HG03066 (cell line): ENCODE measurements around the gene CAMK1D.

Experiments
- ATAC-seq: cut with Tn5 transposase; IDR thresholded peaks from one replicate; pipeline ENCODE4 v1.9.1; 2021; ENCODE audit warnings: low read depth; ENCODE audit not compliant: unreplicated experiment

CAMK1D gene

DNA sequence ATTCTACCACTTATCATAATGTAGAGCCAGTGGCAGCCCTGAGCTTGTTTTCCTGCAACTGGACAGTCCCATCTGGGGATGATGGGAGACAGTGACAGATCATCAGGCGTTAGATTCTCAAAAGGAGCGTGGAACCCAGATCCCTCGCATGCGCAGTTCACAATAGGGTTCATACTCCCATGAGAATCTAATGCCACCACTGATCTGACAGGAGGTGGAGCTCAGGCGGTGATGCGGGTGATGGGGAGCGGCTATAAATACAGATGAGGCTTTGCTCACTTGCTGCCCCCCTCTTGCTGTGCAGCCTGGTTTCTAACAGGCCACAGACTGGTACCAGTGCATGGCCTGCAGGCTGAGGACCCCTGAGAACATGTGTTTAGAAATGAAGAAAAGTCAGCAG lies 260.1 kb downstream of the CAMK1D start:
- no peak for ATAC-seq

DNA sequence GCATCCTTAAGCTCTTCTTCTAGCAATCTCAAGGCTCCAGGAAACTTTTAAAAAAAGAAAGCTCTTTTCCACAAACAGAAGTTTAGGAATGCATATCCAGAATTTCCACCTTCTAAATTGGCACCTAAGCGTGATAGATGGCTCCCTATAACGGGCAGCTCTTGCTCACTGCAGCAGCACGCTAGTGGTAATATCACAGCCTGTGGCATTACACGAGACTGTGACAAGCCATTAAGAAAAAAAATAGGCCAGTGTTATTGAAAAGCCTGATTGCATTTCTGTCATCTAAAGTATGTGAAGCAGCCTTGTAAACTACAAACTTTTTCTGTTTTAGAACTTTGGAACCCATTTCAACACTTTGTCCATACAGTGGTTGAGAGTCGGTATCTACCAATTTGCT lies 263.8 kb downstream of the CAMK1D start:
- no peak for ATAC-seq

DNA sequence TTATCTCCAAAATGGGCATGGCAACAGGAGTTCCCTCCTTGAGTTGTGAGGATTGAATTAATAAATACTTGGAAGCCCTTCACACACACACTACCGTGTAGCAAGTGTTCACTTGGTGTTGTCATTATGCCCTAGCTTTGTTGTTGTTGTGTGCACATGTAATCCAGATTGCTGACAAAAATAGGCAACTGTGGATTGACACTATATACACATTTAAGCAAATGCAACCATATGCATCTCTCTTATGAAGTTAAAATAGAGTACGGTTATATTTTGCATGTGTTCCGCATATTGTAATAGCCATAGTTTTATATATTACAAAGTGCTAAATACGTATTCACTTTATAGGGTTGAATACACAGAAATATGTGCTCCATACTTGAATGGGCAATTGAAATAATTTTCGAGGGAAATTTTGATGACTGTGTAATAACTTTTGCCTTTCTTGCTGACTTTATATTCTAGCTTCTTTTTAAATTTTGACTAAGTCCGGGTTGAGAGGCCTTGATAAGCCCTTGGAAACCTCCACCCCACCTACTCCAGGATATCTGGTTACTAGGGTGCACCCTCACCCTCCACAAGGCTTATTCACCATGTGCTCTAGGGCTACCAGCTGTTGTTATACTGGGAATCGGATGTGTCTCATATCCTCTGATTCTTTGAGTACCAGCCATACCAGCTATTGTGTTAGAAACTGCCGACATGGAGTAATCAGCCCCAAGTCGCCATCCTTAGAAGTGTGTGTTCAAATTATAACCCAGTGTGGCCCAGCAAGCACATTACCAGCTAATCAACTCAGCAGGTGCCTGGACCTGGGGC lies 265.0 kb downstream of the CAMK1D start:
- no peak for ATAC-seq

DNA sequence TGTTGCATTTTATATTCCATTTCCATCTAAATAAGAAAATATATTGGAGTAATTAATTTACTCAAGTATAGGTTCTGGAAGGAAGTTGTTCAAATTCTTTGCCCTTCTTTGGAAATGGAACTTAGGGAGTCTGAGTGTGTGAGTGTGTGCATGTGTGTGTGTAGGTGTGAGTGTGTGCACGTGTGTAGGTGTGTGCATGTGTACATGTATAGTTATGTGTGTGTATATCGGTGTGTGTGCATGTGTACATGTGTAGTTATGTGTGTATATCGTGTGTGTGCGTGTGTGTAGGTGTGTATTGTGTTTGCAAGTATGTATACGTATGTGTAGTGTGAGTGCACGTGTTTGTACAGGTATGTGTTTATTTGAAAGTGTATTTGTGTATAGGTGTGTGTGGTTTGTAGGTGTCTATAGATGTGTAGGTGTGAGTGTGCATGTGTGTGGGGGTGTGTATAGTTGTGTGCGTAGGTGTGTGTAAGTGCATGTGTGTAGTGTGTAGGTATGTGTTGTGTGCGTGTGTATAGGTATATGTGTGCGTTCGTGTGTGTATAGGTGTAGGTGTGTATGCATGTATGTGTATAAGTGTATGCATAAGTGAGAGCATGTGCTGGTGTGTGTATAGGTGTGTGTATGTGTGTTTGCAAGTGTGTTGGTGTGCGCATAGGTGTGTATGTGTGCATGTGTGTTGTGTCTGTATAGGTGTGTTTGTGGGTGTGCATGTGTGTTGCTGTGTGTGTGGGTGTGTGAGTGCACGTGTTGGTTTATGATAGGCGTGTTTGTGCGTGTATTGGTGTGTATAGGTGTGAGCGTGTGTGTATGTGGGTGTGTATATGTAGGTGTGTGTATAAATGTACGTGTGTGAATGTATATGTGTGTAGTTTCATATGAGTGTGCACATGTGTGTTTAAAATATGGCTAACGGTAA lies 266.2 kb downstream of the CAMK1D start:
- ATAC-seq = no peak

DNA sequence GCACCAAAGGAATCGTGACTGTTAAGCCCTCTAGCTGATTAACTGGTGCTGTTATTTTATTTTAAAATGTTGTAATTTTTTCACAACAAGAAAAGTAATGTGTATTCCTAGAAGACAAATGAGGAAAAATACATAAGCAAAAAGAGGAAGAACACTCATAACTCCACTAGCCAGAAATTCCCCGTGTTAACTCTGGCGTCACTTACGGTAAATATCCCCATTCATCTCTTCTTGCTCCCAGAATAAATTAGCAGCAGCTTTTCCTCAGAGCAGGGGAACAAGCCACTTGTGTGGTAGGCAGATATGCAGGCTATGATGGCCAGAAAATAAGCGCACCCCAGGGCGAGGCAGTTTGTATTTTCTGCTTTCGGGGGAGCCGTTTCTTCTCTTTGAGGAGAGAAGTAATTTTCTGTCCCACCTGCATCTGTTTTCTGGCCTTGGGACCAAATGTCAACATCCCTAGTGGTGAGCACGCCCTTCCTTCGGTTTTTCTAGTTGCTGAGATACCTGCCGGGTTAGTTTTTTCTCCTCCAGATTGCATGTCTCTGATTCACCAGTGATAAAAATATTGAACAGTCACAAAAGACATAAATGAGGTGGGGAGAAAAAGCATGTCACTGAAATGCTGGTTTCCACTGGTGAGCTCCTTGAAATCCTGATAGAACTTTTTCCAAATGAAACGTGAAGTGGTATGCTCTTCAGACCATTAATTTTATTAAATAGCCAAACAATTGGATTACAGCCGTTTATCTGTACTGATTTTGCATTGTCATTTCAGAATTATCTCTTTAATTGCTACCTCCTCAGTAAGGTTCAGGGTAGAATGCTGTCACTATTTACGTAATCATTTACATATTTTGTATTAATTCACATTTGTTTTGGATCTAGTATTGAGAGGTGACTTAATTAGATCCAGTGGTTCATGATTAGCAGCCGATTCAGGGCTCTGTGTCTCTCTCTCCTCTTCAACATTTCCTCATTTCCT lies 268.1 kb downstream of the CAMK1D start:
- no peak for ATAC-seq

DNA sequence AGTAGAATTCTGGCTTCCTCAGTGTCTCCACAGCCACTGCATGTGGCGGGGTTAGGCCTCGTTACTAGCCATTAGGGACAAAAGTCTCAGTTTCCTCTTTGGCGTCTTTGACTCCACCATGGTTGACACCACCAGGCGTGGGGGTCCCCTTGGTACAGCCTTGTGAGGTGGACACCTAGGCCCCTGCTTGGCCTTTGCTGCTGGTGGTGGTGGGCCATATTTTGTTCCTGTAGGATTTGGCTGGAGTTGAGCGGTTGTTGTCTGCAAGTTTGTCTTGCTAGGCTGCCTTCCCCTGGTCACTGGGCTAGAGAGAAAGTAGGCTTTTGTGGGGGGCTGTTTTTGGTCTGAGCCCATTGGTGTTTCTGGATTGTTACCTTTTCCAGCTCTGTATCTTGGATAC lies 272.7 kb downstream of the CAMK1D start:
- ATAC-seq = no peak

DNA sequence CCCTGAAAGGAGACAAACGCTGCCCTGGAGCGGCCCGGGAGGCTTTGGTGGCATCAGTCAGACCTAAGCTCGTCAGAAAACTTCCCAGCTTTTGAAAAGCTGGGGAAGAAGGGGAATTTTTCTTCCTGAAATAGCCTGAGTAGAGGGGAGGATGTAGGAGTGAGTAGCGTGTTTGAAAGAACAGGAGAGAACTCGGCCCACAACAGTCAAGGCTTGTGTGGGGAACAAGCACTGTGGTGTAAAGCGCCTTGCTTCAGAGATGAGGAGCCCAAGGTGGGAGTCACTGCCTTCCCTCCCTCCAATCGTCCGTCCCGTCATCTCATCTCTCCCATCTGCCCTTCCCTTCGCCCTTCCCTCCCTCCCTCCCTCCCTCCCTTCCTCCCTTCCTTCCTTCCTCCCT lies 273.3 kb downstream of the CAMK1D start:
- no peak for ATAC-seq

DNA sequence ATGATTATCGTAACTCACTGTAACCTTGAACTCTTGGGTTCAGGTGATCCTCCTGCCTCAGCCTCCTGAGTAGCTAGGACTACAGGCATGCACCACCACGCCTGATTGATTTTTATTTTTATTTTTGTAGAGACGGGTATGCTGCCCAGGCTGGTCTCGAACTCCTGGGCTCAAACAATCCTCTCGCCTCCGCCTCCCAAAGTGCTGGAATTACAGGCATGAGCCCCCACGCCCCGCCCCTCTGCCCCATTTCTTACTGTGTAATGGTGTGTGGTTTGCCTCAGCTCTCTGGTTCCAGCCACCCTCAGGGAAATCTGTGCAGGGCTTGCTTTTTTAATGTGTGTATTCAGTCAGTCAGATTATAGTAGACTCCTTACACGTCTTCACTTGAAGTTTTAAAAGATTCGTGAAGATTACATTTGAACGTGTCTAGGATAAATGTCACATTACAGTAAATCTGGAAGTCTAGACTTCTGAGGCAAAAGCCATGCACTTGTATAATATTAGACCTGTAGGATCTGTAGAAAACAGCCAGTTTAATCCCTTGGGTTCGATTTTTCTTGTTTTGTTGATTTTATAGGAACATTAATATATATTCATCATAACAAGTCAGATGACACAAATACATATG lies 276.2 kb downstream of the CAMK1D start:
- no peak for ATAC-seq

DNA sequence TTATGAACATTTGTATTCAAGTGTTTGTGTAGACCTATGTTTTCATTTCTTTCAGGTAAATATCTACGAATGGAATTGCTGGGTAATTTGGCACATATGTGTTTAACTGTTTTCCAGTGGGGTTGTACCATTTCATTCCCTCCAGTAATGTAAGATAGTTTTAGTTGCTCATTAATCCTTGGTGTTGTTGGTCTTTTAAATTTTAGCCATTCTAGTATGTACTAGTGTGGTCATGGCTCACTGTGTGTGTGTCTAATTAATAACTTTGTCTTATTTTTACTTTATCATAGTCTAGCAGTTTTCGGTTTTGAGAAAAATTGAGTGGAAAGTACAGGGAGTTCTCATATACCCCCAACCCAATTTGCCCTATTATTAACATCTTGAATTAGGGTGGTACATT lies 278.8 kb downstream of the CAMK1D start:
- no peak for ATAC-seq

DNA sequence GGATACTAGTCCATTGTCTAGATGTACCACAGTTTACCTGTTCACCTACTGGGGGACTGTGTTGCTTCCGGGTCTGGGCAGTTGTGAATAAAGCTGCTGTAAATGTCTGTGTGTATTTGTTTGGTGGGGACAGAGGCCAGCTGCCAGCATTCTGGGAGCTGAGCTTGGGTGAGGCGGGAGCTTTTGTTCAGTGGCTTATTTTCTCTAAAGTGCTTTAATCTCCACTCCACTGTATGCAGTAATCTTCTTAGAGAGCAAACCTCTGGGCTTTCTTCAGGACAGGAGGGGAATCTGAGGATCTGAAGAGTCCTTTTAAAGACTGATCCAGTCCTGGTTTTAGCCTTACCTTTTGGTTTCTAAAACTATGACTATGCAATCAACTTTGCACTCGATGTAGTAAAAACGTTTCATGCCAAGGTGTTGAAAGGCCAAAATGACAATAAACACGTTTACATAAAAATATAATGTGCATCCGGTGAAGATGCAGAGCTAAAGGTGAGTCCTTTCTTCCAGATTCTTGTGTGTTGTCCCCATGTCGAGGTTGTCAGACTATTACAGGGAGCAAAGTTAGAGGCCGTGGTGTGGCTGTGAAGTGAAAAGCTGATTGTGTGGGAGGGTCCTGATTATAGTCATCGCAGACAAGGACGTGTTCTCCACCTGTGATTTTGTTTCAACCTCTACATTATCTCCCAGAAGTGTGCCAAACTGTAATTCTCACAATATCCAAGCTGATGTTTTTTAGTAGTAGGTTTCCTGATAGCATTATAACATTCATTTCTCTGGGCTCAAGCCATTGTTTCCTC lies 279.8 kb downstream of the CAMK1D start:
- ATAC-seq = no peak

DNA sequence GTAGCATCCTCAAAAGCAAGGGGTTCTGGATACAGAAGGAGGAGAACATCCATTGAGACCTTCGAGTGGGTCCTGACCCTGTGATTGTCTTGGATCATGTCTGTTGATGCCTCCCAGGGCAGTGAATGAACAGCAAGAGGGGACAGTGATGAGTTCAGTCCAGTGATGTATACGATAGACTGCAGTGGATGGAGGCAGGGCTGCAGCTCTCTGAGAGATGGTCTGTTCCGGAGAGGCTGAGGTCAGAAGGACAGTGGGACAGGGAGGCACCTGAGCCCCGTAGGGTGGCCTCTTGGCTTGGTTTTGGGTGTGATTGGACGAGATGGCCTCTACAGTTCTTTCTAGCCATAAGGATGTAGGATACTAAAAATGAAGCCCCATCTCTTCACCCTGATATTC lies 280.4 kb downstream of the CAMK1D start:
- no peak for ATAC-seq

DNA sequence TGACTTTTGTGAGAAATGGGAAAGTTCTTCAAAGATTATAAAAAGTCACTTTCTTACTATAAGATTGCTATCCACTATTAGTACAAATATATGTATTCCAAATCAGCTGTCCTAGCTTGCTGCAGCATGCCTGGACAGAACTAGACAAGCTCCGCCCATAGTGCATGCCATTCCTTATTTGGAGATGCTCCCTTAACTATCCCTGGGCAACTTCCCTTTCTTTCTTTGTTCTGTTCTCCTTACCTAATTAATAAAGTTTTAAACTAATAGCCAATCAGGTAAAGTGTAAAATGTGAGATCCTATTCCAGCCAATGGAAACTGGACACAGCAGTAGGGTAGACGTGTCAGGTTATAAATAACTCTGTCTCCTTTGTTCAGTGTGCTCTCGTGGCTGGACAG lies 281.9 kb downstream of the CAMK1D start:
- no peak for ATAC-seq

DNA sequence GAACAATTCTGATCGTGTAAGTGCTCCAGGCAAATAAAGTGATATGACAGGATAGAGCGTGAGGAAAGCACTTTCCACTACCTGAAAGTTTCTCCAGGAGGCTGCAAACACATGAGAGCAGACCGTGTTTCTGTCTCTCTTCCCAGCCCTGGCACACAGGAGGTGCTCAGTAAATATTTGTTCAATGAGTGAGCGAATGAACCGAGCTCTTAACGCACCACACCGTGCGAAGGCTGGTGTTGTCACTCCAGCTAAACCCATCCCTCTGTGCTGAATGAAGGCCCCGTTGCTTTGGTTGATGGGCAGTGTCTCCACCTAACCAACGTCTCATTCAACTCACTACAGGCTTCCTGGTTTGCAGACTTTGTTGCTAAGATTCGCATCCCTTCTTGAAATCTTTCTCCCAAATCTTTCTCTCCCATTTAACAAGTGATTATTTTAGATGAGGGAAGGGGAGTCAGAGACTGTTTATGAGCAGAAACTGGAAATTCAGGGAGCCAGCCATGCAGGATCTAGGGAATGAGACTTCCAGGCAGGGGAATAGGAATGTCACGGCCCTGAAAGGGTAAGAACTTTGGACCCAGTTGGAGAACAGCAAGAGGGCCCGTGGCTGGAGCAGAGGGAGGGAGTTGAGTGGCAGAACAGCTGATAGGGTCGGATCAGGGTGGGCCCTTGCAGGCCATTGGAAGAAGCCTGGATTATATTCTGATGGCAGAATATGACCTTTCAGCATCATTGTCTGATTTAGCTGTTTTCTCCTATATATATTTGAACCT lies 282.6 kb downstream of the CAMK1D start:
- no peak for ATAC-seq

DNA sequence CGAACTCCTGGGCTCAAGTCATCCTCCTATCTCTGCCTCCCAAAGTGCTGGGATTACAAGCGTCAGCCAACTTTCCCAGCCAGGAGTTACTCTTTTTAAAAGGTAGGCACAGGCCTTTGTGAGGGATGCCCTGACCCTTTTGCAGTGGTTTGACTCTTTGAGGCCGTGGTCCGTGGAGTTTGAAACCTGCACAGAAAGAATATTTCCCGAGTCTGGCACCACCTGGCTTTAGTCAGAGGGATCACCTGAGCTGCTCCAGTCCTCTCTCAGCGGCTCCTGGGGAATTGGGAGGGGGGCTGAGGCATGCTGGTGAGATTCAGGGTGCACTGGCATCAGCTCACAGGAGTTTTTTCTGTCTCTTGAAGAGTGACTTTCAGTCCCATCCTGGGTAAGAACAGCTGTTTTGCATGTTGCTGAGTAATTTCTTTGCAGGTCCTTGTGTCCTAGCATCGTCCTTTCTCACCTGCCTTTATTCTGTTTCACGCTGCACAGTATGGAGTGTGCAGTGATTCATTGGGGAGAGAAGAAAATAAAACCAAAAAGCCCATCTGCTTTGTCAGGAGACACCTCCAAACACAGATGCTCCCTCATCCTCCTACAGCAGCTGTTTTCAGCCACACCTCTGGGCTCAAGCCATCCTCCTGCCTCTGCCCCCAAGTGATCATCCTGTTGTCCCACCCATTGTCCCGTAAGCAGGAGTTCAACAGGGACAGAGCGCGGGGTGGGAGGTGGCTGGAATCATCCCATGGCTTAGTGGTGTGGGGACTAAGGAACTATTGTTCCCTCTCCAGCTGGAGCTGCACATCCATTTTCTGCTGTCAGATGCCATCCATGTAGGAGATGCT lies 284.7 kb downstream of the CAMK1D start:
- no peak for ATAC-seq

DNA sequence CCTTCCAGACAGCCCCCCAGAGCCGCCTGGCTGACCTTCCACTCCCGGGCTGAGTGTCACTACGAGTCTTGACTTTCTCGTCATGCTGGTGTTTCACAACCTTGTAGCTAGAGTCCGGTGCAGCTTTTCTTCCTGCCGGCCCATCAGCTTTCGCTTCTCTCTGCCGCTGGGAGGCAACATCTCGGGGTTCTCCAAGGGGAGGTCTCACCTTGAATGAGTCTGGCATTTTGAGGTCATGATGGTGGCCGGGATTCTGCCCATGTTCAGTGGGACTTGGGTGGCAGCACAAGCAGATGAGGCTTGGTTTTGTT lies 285.2 kb downstream of the CAMK1D start:
- ATAC-seq = no peak

DNA sequence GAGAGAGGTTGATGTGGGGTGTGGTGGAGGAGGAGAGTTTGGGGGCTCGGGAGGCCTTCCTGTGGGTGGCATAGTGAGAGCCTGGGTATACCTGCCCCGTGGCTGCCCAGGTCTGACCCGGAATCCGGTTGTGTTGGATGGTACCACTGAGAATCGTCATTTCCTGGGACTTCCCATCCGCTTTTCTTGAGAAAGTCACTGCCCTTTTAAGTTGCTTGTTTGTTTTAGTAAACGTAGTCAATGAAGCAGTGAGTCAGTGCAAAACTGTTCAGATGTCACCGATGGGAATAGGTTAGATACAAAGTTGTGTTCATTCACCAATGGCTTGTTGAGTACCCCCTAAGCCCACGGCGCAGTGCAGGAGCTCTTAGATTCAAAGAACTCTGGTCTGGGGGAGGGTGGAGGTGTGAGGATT lies 285.8 kb downstream of the CAMK1D start:
- no peak for ATAC-seq

DNA sequence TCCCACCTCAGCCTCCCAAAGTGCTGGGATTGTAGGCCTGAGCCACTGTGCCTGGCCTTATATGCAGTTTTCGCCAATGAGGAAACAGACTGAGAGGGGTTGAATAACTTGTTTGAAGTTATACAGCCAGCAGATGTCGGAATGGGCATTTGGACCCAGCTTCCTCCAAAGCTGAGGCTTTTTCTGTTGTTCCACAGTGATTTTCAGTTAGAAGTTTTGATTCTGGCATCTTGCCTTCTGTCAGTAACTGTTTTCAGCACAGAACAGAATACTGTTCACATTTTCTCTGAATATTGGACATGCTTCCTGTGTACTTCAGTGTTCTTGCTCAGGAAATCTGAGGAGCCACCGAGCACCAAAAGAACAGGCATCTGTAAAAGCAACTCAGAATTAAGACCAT lies 287.2 kb downstream of the CAMK1D start:
- ATAC-seq = no peak

DNA sequence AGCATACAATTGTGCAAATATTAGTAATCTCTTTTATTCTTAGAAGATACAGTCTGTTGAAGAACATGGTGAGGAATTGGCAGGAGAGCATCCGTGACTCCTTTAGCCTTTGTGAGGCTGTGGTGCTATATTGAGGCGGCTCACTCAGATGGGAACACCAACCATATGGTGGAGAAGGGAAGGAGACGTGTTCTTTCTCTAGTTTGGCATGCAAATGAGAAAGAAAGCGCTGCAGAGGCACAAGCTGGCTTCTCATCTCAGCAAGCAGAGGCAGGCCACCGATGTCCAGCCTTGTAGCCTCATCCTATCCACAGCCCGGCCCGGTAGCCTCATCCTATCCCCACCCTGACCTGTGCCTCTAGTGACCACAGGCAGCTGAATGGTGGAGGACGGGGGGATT lies 288.3 kb downstream of the CAMK1D start:
- ATAC-seq = no peak
